SK-N-SH treated with all-trans-retinoic acid at 6 μM for 48 hours (cell line): Measurements from ENCODE around the gene TBKBP1.
A peak's percentile ranks its signal among the peaks of the same experiment; 100 is the strongest.

ENCODE experiments used
- ATAC-seq: fragments of 200-7000 bp; cut with Tn5 transposase; 3 replicates; pipeline ENCODE4 v1.9.1; 2020; ENCODE audit warnings: mild to moderate bottlenecking, moderate library complexity
- ARNTL ChIP-seq: fragments of 450-650 bp; formaldehyde crosslinking; IDR thresholded peaks from 2 replicates; pipeline ENCODE4 v1.5.0; 2020; ENCODE audit warnings: low read depth, mild to moderate bottlenecking, moderate library complexity, borderline replicate concordance
- BACH2 ChIP-seq: fragments of 250-450 bp; sonication (Bioruptor Pico); IDR thresholded peaks from 2 replicates; pipeline ENCODE4 v1.9.0; 2021; ENCODE audit warnings: mild to moderate bottlenecking, borderline replicate concordance
- CREB5 ChIP-seq: fragments of 250-450 bp; sonication (Bioruptor Pico); IDR thresholded peaks from 2 replicates; pipeline ENCODE4 v1.5.1; 2020; ENCODE audit warnings: low read depth, mild to moderate bottlenecking, moderate library complexity
- CSDC2 ChIP-seq: fragments of 250-450 bp; sonication (Bioruptor Pico); IDR thresholded peaks from 2 replicates; pipeline ENCODE4 v1.5.0; 2020; ENCODE audit warnings: mild to moderate bottlenecking, moderate library complexity
- CSRNP3 ChIP-seq: fragments of 250-450 bp; sonication (Bioruptor Pico); IDR thresholded peaks from 2 replicates; pipeline ENCODE4 v1.5.1; 2021; ENCODE audit warnings: mild to moderate bottlenecking, moderate library complexity
- ESRRG ChIP-seq: fragments of 250-450 bp; sonication (Bioruptor Pico); IDR thresholded peaks from 2 replicates; pipeline ENCODE4 v1.6.1; 2021; ENCODE audit warnings: mild to moderate bottlenecking
- GLIS3 ChIP-seq: fragments of 250-450 bp; sonication (Bioruptor Pico); IDR thresholded peaks from 2 replicates; pipeline ENCODE4 v1.5.0; 2020; ENCODE audit warnings: mild to moderate bottlenecking, moderate library complexity
- ISL1 ChIP-seq: fragments of 250-450 bp; sonication (Bioruptor Pico); IDR thresholded peaks from 2 replicates; pipeline ENCODE4 v2.1.2; 2022; ENCODE audit warnings: mild to moderate bottlenecking, moderate library complexity
- OSR1 ChIP-seq: fragments of 250-450 bp; sonication (Bioruptor Pico); IDR thresholded peaks from 2 replicates; pipeline ENCODE4 v1.8.0; 2022; ENCODE audit warnings: moderate library complexity, mild to moderate bottlenecking, inconsistent platforms
- PPARA ChIP-seq: fragments of 250-450 bp; sonication (Bioruptor Pico); IDR thresholded peaks from 2 replicates; pipeline ENCODE4 v1.5.0; 2020; ENCODE audit warnings: mild to moderate bottlenecking, borderline replicate concordance
- RARB ChIP-seq: fragments of 250-450 bp; sonication (Bioruptor Pico); IDR thresholded peaks from 2 replicates; pipeline ENCODE4 v1.8.0; 2021; ENCODE audit warnings: mild to moderate bottlenecking, moderate library complexity
- SNAI2 ChIP-seq: fragments of 250-450 bp; sonication (Bioruptor Pico); IDR thresholded peaks from 2 replicates; pipeline ENCODE4 v1.5.0; 2020; ENCODE audit warnings: mild to moderate bottlenecking, moderate library complexity
- TOX ChIP-seq: fragments of 250-450 bp; sonication (Bioruptor Pico); IDR thresholded peaks from 2 replicates; pipeline ENCODE4 v1.8.0; 2021; ENCODE audit warnings: mild to moderate bottlenecking, moderate library complexity, borderline replicate concordance
- ZFP3 ChIP-seq: fragments of 250-450 bp; sonication (Bioruptor Pico); IDR thresholded peaks from 2 replicates; pipeline ENCODE4 v1.5.0; 2020; ENCODE audit warnings: mild to moderate bottlenecking, moderate library complexity
- ZFP30 ChIP-seq: fragments of 450-650 bp; formaldehyde crosslinking; IDR thresholded peaks from 2 replicates; pipeline ENCODE4 v1.5.0; 2022; ENCODE audit warnings: mild to moderate bottlenecking, moderate library complexity
- ZNF565 ChIP-seq: fragments of 450-650 bp; formaldehyde crosslinking; conservative IDR thresholded peaks from 2 replicates; pipeline ENCODE4 v1.5.0; 2020; ENCODE audit warnings: low read depth, mild to moderate bottlenecking, moderate library complexity
- ZNF70 ChIP-seq: fragments of 450-650 bp; formaldehyde crosslinking; IDR thresholded peaks from 2 replicates; pipeline ENCODE4 v1.5.0; 2020; ENCODE audit warnings: mild to moderate bottlenecking, moderate library complexity
- ZNF8 ChIP-seq: fragments of 450-650 bp; formaldehyde crosslinking; IDR thresholded peaks from 2 replicates; pipeline ENCODE4 v1.5.0; 2020; ENCODE audit warnings: mild to moderate bottlenecking, moderate library complexity
- TF ChIP-seq, protein P1 (sequence below): fragments of 250-450 bp; sonication (Bioruptor Pico); IDR thresholded peaks from 2 replicates; pipeline ENCODE4 v1.8.0; 2021; ENCODE audit warnings: low read depth, mild to moderate bottlenecking, moderate library complexity, borderline replicate concordance
- TF ChIP-seq, protein P2 (sequence below): fragments of 250-450 bp; sonication (Bioruptor Pico); IDR thresholded peaks from 2 replicates; pipeline ENCODE4 v1.8.0; 2020; ENCODE audit warnings: mild to moderate bottlenecking, moderate library complexity, borderline replicate concordance

Gene TBKBP1

DNA sequence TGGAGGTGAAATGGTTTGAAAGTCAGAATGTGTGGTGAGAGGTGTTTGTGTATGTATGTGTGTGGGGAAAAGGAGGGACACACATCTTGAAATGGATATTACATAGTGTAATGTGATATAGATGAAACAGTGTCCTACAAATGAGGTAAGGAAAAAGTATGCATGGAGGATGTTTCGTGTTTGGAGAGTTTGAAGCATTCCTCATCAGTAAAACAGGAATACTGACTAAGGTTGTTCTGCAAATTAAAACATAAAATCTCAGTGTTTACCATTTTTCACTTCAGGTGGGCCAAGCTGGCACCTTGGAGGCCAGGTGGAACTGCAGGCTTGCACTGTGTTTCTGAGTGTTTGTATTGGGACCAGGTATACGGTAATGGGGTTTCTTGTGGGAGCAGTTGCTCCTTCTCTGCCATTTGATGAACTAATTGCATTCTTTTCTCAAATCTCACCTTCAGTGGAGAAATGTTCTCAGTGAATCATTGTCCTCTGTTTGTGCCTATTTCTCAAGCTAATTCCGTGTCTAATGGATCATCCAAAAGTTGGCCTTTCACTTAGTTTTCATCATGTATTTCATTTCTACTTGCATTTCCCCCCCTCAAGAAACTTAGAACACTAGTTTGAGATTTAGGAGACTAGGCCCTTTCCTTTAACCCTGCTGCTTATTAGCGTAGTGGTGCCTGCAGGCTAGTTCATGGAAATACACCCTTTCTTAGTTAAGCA, 8.2 kb upstream of the TBKBP1 start:
- TF ChIP-seq, protein P1, sequence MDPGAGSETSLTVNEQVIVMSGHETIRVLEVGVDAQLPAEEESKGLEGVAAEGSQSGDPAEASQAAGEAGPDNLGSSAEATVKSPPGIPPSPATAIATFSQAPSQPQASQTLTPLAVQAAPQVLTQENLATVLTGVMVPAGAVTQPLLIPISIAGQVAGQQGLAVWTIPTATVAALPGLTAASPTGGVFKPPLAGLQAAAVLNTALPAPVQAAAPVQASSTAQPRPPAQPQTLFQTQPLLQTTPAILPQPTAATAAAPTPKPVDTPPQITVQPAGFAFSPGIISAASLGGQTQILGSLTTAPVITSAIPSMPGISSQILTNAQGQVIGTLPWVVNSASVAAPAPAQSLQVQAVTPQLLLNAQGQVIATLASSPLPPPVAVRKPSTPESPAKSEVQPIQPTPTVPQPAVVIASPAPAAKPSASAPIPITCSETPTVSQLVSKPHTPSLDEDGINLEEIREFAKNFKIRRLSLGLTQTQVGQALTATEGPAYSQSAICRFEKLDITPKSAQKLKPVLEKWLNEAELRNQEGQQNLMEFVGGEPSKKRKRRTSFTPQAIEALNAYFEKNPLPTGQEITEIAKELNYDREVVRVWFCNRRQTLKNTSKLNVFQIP: no peak
- TF ChIP-seq ZNF70 (0 out of 2 replicates have a peak, but pooled peaks have one; percentile 25), RARB (CRISPR knock-in tag) (no peak), TOX (CRISPR knock-in tag) (no peak), ZFP3 (CRISPR knock-in tag) (no peak), ZNF8 (no peak), ESRRG (CRISPR knock-in tag) (no peak)
- TF ChIP-seq, protein P2, sequence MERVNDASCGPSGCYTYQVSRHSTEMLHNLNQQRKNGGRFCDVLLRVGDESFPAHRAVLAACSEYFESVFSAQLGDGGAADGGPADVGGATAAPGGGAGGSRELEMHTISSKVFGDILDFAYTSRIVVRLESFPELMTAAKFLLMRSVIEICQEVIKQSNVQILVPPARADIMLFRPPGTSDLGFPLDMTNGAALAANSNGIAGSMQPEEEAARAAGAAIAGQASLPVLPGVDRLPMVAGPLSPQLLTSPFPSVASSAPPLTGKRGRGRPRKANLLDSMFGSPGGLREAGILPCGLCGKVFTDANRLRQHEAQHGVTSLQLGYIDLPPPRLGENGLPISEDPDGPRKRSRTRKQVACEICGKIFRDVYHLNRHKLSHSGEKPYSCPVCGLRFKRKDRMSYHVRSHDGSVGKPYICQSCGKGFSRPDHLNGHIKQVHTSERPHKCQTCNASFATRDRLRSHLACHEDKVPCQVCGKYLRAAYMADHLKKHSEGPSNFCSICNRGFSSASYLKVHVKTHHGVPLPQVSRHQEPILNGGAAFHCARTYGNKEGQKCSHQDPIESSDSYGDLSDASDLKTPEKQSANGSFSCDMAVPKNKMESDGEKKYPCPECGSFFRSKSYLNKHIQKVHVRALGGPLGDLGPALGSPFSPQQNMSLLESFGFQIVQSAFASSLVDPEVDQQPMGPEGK (CRISPR knock-in tag): no peak
- peak; percentile 4; the same call in 1 of the 3 replicates for ATAC-seq

DNA sequence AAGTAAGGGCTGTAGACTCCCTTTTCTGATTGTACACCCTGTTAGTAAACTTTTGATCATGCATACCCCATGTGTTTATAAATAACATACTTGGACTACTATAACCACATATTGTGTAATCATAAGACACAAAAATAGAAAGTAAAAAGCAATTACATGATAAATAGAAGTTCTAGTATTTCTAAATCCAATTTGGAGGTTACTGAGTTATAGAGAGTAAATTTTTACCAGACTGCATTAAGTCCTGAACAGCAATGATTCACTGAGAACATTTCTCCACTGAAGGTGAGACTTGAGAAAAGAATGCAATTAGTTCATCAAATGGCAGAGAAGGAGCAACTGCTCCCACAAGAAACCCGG, 7.7 kb upstream of the TBKBP1 start:
- TF ChIP-seq CSRNP3 (CRISPR knock-in tag) (no peak), ZNF565 (CRISPR knock-in tag) (no peak), ISL1 (CRISPR knock-in tag) (peak; percentile 43), ZNF8 (no peak), ARNTL (CRISPR knock-in tag) (no peak), CREB5 (CRISPR knock-in tag) (no peak)
- TF ChIP-seq, protein P2 (CRISPR knock-in tag): no peak
- ATAC-seq: peak; percentile 7; the same call in 2 of the 3 replicates

- TF ChIP-seq GLIS3 (CRISPR knock-in tag) (0 out of 2 replicates have a peak, but pooled peaks have one; percentile 33), CREB5 (CRISPR knock-in tag) (no peak)
- peak; percentile 5; the same call in 2 of the 3 replicates for ATAC-seq
Measured at GRCh38 chr17:47686664-47687327, 7.2 kb upstream of the TBKBP1 start.

DNA sequence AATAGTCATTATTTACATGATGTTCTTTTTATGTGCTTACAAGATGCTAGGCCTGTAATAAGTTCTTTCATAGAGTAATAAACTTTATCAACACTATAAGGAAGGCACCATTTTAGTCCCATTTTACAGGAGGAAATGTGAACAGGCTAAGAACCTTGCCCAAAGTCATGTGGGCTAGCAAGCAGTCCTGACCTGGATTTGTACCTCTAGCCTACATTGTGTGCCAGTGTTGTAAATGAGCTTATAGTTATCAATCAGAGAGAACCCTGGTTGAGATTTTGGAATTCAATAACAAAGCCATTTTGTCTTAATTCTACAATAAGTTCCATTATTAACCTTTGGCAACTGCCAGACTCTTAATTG, 6.7 kb upstream of the TBKBP1 start:
- ATAC-seq: peak; percentile 2; the same call in 1 of the 3 replicates

More for the DNA sequence above, 6.7 kb upstream of the TBKBP1 start:
- TF ChIP-seq OSR1 (CRISPR knock-in tag): no peak
- TF ChIP-seq SNAI2: no peak
- TF ChIP-seq ZNF8: no peak
- TF ChIP-seq RARB (CRISPR knock-in tag): no peak
- TF ChIP-seq, protein P1: no peak
- TF ChIP-seq CSRNP3 (CRISPR knock-in tag): no peak
- no peak for TF ChIP-seq PPARA
- TF ChIP-seq BACH2: no peak
- TF ChIP-seq ZFP30 (CRISPR knock-in tag): no peak
- TF ChIP-seq TOX (CRISPR knock-in tag): no peak
- TF ChIP-seq CSDC2 (CRISPR knock-in tag): no peak
- TF ChIP-seq ESRRG (CRISPR knock-in tag): no peak
